OCI-LY3 (cell line): ENCODE measurements around the gene TCF4.
A peak's percentile ranks its signal among the peaks of the same experiment; 100 is the strongest.

Experiments used
- H2AFZ ChIP-seq: fragments of 200-600, 300-600 bp; shearing (Covaris generic); 2 replicates; pipeline ENCODE4 v1.6.0; 2014; ENCODE audit warnings: antibody characterized with exemption, low read depth, low read length
- H3K27ac ChIP-seq: fragments of 200-600, 300-600 bp; sonication (generic); 2 replicates; pipeline ENCODE4 v1.5.1; 2014; ENCODE audit warnings: mild to moderate bottlenecking, low read length, moderate library complexity, mixed read lengths
- H3K27me3 ChIP-seq: fragments of 200-600, 300-600 bp; sonication (generic); 2 replicates; pipeline ENCODE4 v1.6.1; 2014; ENCODE audit warnings: low read depth, low read length, mixed read lengths
- H3K36me3 ChIP-seq: fragments of 200-600, 300-600 bp; sonication (generic); replicated peaks from 2 replicates; pipeline ENCODE3; 2014; ENCODE audit warnings: low read depth, low read length, mixed read lengths
- H3K4me1 ChIP-seq: fragments of 300-600, 200-600 bp; sonication (generic); 2 replicates; pipeline ENCODE4 v1.6.1; 2014; ENCODE audit warnings: low read length, mixed read lengths
- H3K4me2 ChIP-seq: fragments of 200-600, 300-600 bp; sonication (generic); 2 replicates; pipeline ENCODE4 v1.6.1; 2014; ENCODE audit warnings: low read length, mixed read lengths
- H3K4me3 ChIP-seq: fragments of 300-600, 200-600 bp; sonication (generic); 2 replicates; pipeline ENCODE4 v1.5.1; 2014; ENCODE audit warnings: antibody characterized with exemption, mild to moderate bottlenecking, low read length, moderate library complexity
- H3K79me2 ChIP-seq: fragments of 300-600, 200-600 bp; shearing (Covaris generic); 2 replicates; pipeline ENCODE4 v1.6.1; 2014; ENCODE audit warnings: mild to moderate bottlenecking, low read length, mixed read lengths
- H3K9ac ChIP-seq: fragments of 300-600, 200-600 bp; shearing (Covaris generic); 2 replicates; pipeline ENCODE4 v1.6.0; 2014; ENCODE audit warnings: mild to moderate bottlenecking, low read length, moderate library complexity
- H3K9me3 ChIP-seq: fragments of 200-600, 300-600 bp; shearing (Covaris generic); 2 replicates; pipeline ENCODE4 v1.6.1; 2014; ENCODE audit warnings: low read length, mixed read lengths; ENCODE audit not compliant: insufficient read depth
- H4K20me1 ChIP-seq: fragments of 200-600, 300-600 bp; sonication (generic); 2 replicates; pipeline ENCODE4 v1.6.1; 2016; ENCODE audit warnings: low read length, mixed read lengths; ENCODE audit not compliant: insufficient read depth
- EZH2phosphoT487 ChIP-seq: fragments of 200-600 bp; shearing (Covaris generic); IDR thresholded peaks from 2 replicates; pipeline ENCODE4 v1.6.1; 2018; ENCODE audit warnings: antibody characterized with exemption, mixed run types, low read depth
- TF ChIP-seq, protein P1 (sequence below): fragments of 200-600, 300-600 bp; sonication (generic); IDR thresholded peaks from 2 replicates; pipeline ENCODE4 v1.5.1; 2014; ENCODE audit warnings: antibody characterized with exemption, low read length, low read depth

Gene TCF4

DNA sequence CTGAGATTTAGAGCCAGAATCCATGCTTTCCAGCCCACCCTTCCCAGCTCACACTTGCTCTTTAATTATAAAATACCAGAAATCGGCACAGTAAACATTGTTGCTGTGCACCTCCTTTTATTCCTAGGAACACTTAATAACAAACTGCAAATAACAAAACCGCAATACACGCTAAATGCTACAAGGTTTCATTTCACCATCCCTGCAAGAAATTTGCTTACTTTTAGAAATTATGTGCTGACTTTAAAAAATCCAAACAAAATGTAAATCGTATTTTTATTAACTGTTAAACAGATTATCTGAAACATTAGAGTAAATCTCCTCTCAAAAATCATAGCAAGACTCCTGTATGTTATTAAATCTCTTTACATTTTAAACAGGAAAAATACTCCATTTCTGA, 79.3 kb downstream of the TCF4 start:
- Histone ChIP-seq H4K20me1 (peaks cover 99% of the 10 kb centered on the region), H3K79me2 (peaks cover 100% of the 10 kb centered on the region), H3K27me3 (no peaks in the 10 kb centered on the region), H3K27ac (no peak overlapping the region), H3K9me3 (no peaks in the 10 kb centered on the region), H2AFZ (no peak overlapping the region), H3K36me3 (peaks cover 79% of the 10 kb centered on the region), H3K4me3 (no peak overlapping the region), H3K4me1 (peaks cover 75% of the 10 kb centered on the region), H3K9ac (no peak overlapping the region), H3K4me2 (peak overlapping the region; percentile 3; the same call in 1 of the 2 replicates)
- TF ChIP-seq, protein P1, sequence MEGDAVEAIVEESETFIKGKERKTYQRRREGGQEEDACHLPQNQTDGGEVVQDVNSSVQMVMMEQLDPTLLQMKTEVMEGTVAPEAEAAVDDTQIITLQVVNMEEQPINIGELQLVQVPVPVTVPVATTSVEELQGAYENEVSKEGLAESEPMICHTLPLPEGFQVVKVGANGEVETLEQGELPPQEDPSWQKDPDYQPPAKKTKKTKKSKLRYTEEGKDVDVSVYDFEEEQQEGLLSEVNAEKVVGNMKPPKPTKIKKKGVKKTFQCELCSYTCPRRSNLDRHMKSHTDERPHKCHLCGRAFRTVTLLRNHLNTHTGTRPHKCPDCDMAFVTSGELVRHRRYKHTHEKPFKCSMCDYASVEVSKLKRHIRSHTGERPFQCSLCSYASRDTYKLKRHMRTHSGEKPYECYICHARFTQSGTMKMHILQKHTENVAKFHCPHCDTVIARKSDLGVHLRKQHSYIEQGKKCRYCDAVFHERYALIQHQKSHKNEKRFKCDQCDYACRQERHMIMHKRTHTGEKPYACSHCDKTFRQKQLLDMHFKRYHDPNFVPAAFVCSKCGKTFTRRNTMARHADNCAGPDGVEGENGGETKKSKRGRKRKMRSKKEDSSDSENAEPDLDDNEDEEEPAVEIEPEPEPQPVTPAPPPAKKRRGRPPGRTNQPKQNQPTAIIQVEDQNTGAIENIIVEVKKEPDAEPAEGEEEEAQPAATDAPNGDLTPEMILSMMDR: no peak
- TF ChIP-seq EZH2phosphoT487: no peak

DNA sequence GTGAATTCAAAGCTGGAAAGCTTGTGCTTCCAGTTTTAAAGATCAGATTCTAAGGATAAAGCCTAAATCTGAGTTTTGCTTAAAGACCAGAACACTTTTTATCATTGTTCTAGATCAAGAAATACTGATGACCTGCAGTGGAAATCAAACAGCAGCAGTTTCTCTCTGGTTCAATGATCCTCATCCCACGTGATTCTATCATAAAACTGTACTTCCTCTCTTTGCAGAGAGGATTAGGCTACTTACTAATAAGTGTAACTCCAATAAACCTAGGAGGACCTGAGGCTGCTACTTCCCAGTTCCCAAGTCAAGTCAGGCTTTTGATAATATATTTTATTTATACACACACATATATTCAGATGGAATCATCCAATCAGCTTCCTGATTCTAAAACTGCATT, 81.9 kb downstream of the TCF4 start:
- Histone ChIP-seq H3K4me2 (no peak overlapping the region), H4K20me1 (peaks cover 99% of the 10 kb centered on the region), H3K9me3 (no peaks in the 10 kb centered on the region), H3K4me1 (peaks cover 53% of the 10 kb centered on the region), H3K4me3 (no peak overlapping the region), H3K27me3 (no peaks in the 10 kb centered on the region), H3K79me2 (peaks cover 100% of the 10 kb centered on the region), H3K27ac (peak overlapping the region; percentile 14), H2AFZ (no peak overlapping the region), H3K9ac (no peak overlapping the region), H3K36me3 (peaks cover 79% of the 10 kb centered on the region)
- TF ChIP-seq EZH2phosphoT487: no peak
- TF ChIP-seq, protein P1: no peak

DNA sequence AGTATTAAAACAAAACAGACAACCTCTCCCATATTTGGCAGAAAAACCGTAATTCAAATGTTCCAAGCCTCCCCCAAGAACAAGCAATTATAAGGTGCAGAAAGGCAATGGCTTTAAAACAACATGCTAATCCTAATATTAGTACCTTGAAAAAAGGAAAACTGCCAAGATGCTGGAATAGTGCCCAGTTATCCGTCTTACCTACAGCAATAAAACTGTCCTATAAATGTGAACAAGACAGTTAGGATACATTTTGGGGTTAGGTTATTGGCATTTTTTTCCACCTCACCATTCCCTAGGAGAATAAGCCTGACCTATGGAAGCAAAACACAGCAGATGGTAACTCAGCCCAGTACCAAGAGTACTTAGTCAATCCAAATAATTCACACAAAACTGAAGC, 83.2 kb downstream of the TCF4 start:
- Histone ChIP-seq H2AFZ (no peak overlapping the region), H4K20me1 (peaks cover 99% of the 10 kb centered on the region), H3K4me3 (no peak overlapping the region), H3K27me3 (no peaks in the 10 kb centered on the region), H3K4me1 (peaks cover 40% of the 10 kb centered on the region), H3K36me3 (peaks cover 77% of the 10 kb centered on the region), H3K4me2 (no peak overlapping the region), H3K79me2 (peaks cover 100% of the 10 kb centered on the region), H3K9me3 (no peaks in the 10 kb centered on the region), H3K9ac (no peak overlapping the region), H3K27ac (no peak overlapping the region)
- TF ChIP-seq, protein P1: no peak
- no peak for TF ChIP-seq EZH2phosphoT487

DNA sequence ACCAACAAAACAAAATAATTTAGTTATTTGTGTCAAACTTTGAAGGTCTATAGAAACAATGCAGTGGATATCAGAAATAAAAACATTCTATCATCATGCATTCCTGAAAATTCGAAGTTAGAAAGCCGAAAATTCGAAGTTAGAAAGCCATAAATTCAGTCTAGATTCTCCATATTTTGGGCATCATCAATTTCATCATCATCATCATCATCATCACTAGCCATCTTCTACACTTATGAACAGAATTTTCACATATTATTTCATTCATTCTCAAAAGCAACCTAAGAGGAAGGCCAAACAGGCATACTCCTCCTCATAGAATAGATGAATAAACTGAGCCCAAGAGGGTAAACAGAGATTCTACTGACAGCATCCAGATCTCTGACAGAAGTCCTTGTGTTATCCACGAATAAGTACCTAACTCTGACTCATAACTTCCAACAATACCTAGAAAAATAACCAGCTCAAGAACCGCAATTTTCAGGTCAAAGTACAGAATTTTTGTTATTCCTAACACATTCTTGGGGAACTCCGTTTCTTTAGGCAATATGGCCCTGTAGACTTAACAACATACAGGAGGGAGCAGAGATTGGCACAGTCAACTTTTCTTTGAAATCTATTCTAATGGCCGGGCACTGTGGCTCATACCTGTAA, 84.7 kb downstream of the TCF4 start:
- H4K20me1 ChIP-seq: peaks cover 99% of the 10 kb centered on the region
- no peaks in the 10 kb centered on the region for H3K27me3 ChIP-seq
- no peaks in the 10 kb centered on the region for H3K9me3 ChIP-seq
- H3K9ac ChIP-seq: no peak overlapping the region
- H3K4me1 ChIP-seq: peaks cover 25% of the 10 kb centered on the region
- no peak overlapping the region for H3K4me2 ChIP-seq
- no peak overlapping the region for H2AFZ ChIP-seq
- H3K36me3 ChIP-seq: peaks cover 75% of the 10 kb centered on the region
- TF ChIP-seq EZH2phosphoT487: no peak
- TF ChIP-seq, protein P1: no peak
- H3K4me3 ChIP-seq: no peak overlapping the region
- no peak overlapping the region for H3K27ac ChIP-seq
- peaks cover 100% of the 10 kb centered on the region for H3K79me2 ChIP-seq
